HEK293 (cell line): ENCODE measurements around the gene BMPR1A.

Experiments used
- CTCF ChIA-PET: fragments of 350-600 bp; formaldehyde crosslinking; extraction: SDS; loops from one replicate; lab custom pipeline; 2021; ENCODE audit warnings: antibody characterized with exemption; lab: Yijun Ruan, JAX
- POLR2A ChIA-PET: fragments of 300-600 bp; formaldehyde crosslinking; extraction: SDS; loops from one replicate; lab custom pipeline; 2020; ENCODE audit warnings: antibody characterized with exemption, inconsistent platforms; lab: Yijun Ruan, JAX
- H3K27ac ChIP-seq: fragments of 200-500 bp; sonication (Bioruptor generic); 2 replicates; pipeline ENCODE4 v1.5.1; 2014; ENCODE audit warnings: low read depth, low read length, control low read depth, inconsistent platforms; ENCODE audit errors: extremely low read depth
- H3K36me3 ChIP-seq, 2 experiments: fragments of 200-500 bp in 1 of 2; sonication (Bioruptor generic) in 1 of 2; 1 replicate in 1 of 2; 2 replicates in 1 of 2; pipeline ENCODE4 v1.5.1; 2014 to 2017; ENCODE audit warnings: inconsistent platforms in 2 of 2, low read length in 2 of 2; ENCODE audit not compliant: control insufficient read depth in 2 of 2, insufficient read depth in 1 of 2
- H3K4me1 ChIP-seq: fragments of 200-500 bp; sonication (Bioruptor generic); 2 replicates; pipeline ENCODE4 v1.5.1; 2014; ENCODE audit warnings: mild to moderate bottlenecking, low read length, inconsistent platforms; ENCODE audit not compliant: control insufficient read depth, insufficient read depth
- H3K4me3 ChIP-seq: 2 replicates; pipeline ENCODE4 v1.5.1; 2011; ENCODE audit warnings: low read depth, mild to moderate bottlenecking, control low read depth, low read length, moderate library complexity
- H3K9me3 ChIP-seq: fragments of 200-500 bp; sonication (Bioruptor generic); 2 replicates; pipeline ENCODE4 v1.5.1; 2014; ENCODE audit warnings: low read depth, low read length, inconsistent platforms; ENCODE audit not compliant: control insufficient read depth, insufficient read depth
- PRDM1 ChIP-seq: fragments of 450-650 bp; formaldehyde crosslinking; IDR thresholded peaks from 2 replicates; pipeline ENCODE4; 2016; ENCODE audit warnings: missing biosample characterization, missing genetic modification characterization
- PRDM4 ChIP-seq: fragments of 450-650 bp; formaldehyde crosslinking; IDR thresholded peaks from 2 replicates; pipeline ENCODE4 v1.5.1; 2017; ENCODE audit warnings: missing biosample characterization, missing genetic modification characterization
- PRDM6 ChIP-seq: fragments of 450-650 bp; formaldehyde crosslinking; IDR thresholded peaks from 2 replicates; pipeline ENCODE4 v1.5.1; 2017; ENCODE audit warnings: missing biosample characterization, missing genetic modification characterization
- SP7 ChIP-seq: fragments of 450-650 bp; formaldehyde crosslinking; IDR thresholded peaks from 2 replicates; pipeline ENCODE4 v1.5.1; 2016; ENCODE audit warnings: missing biosample characterization, missing genetic modification characterization
- TRIM28 ChIP-seq: IDR thresholded peaks from 2 replicates; pipeline ENCODE4 v1.6.1; 2011; ENCODE audit warnings: low read length, control low read depth, borderline replicate concordance
- TSHZ1 ChIP-seq: fragments of 450-650 bp; formaldehyde crosslinking; IDR thresholded peaks from 2 replicates; pipeline ENCODE4 v1.5.1; 2016; ENCODE audit warnings: missing biosample characterization, missing genetic modification characterization, borderline replicate concordance
- ZBTB6 ChIP-seq: fragments of 450-650 bp; formaldehyde crosslinking; IDR thresholded peaks from 2 replicates; pipeline ENCODE4 v1.5.1; 2017; ENCODE audit warnings: missing biosample characterization, missing genetic modification characterization
- ZNF292 ChIP-seq: fragments of 450-650 bp; formaldehyde crosslinking; IDR thresholded peaks from 2 replicates; pipeline ENCODE4 v1.5.1; 2016; ENCODE audit warnings: low read depth, missing biosample characterization, missing genetic modification characterization, borderline replicate concordance
- ZNF510 ChIP-seq: fragments of 450-650 bp; formaldehyde crosslinking; IDR thresholded peaks from 2 replicates; pipeline ENCODE4 v1.5.1; 2018; ENCODE audit warnings: mild to moderate bottlenecking, missing genetic modification characterization, missing biosample characterization; ENCODE audit not compliant: insufficient replicate concordance
- ZNF571 ChIP-seq: fragments of 450-650 bp; formaldehyde crosslinking; IDR thresholded peaks from 2 replicates; pipeline ENCODE4 v1.5.0; 2017; ENCODE audit warnings: missing biosample characterization, missing genetic modification characterization
- ZNF624 ChIP-seq: fragments of 450-650 bp; formaldehyde crosslinking; IDR thresholded peaks from 2 replicates; pipeline ENCODE4 v1.5.1; 2017; ENCODE audit warnings: missing biosample characterization, missing genetic modification characterization

Gene BMPR1A

GRCh38 chr10:86773498-86773897, 17.1 kb downstream of the BMPR1A start:
- Histone ChIP-seq H3K27ac (no peak overlapping the region), H3K4me3 (no peak overlapping the region), H3K4me1 (peaks cover 13% of the 10 kb centered on the region), H3K36me3 (no peaks in the 10 kb centered on the region), H3K9me3 (no peaks in the 10 kb centered on the region)
- POLR2A ChIA-PET, result interaction anchor here (0.6 to 0.7 kb wide), 3 partner anchors 40 to 368 kb away, joined by 3 to 4 read pairs (median 3); no protein-coding TSS in a partner anchor
- TF ChIP-seq ZBTB6 (tag by site-specific recombination) (no peak), ZNF510 (no peak), ZNF571 (tag by site-specific recombination) (no peak)
- CTCF ChIA-PET, result interaction anchor here (0.6 kb wide), 1 partner anchor 48 kb away, joined by 3 read pairs; no protein-coding TSS in a partner anchor

- Histone ChIP-seq H3K4me3 (no peak overlapping the region), H3K4me1 (peaks cover 14% of the 10 kb centered on the region), H3K36me3 (no peaks in the 10 kb centered on the region), H3K27ac (no peak overlapping the region), H3K9me3 (no peaks in the 10 kb centered on the region)
- ChIA-PET CTCF (interaction anchor here (0.6 to 1.2 kb wide), 5 partner anchors 16 to 191 kb away, joined by 3 to 7 read pairs (median 3); no protein-coding TSS in a partner anchor), POLR2A (interaction anchor here (0.6 kb wide), 1 partner anchor 15 kb away, joined by 5 read pairs; no protein-coding TSS in a partner anchor)
- TF ChIP-seq PRDM1 (peak; percentile 58; the same call in 1 of the 2 replicates), TSHZ1 (0 out of 2 replicates have a peak, but pooled peaks have one; percentile 24), ZNF624 (tag by site-specific recombination) (no peak), ZNF292 (tag by site-specific recombination) (no peak), PRDM4 (tag by site-specific recombination) (peak; percentile 70), PRDM6 (peak; percentile 50), TRIM28 (peak; percentile 54; the same call in 1 of the 2 replicates), SP7 (tag by site-specific recombination) (peak; percentile 38; the same call in 1 of the 2 replicates)
Measured at GRCh38 chr10:86775056-86775869, 18.8 kb downstream of the BMPR1A start.
